GM18867 (cell line): Measurements from ENCODE around the gene HERPUD1.

Experiments
- ATAC-seq: cut with Tn5 transposase; IDR thresholded peaks from one replicate; pipeline ENCODE4 v1.9.1; 2021; ENCODE audit warnings: mild to moderate bottlenecking, moderate library complexity; ENCODE audit not compliant: unreplicated experiment

Gene HERPUD1

GRCh38 chr16:56910654-56911539, 21.0 kb upstream of the HERPUD1 start:
- ATAC-seq: no peak

- peak; percentile 75 for ATAC-seq
These were observed 20.0 kb upstream of the HERPUD1 start for GRCh38 chr16:56911771-56912571.

DNA sequence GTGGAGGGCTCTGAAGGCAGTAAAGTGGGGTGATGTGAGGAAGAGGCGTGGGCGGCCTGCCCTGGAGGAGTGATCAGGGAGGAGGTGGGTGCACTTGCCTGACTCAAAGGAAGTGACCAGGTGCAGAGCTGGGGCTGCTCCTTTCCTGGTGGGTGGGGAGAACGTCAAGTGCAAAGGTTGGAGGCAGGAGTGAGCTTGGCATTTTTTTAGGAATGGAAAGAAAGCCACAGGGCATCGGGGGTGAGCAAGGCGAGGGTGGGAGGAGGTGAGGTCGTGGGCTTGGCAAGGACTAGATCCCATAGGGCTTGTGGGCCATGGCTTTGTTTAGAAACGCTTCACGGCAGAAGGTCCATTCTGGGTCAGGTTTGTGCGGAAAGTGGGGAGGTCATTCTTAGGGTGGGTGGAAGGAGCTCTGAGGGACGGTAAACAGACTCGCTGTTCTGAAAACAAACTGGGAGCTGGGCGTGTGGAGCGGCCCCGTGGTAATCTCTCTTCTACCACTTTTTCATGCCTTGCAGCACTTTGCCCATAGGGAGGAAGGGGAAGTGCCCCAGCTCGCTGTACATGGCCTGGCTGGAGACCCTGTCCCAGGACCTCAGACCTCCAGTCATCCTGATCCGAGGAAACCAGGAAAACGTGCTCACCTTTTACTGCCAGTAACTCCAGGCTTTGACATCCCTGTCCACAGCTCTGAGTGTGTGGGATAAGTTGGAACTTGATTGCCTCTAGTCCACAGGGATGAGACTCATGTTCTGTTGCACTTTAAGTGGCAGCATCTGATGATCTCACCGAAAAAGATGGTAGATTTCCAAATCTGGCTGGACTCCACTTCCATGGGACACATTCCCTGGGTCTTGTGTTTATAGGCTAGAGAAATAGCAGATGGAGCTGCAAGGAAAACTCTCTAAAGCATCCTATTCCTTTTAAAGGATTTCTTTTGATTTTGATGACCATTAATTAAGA, 18.9 kb upstream of the HERPUD1 start:
- no peak for ATAC-seq

GRCh38 chr16:56914896-56915295, 17.0 kb upstream of the HERPUD1 start:
- no peak for ATAC-seq

GRCh38 chr16:56915336-56916119, 16.4 kb upstream of the HERPUD1 start:
- no peak for ATAC-seq

DNA sequence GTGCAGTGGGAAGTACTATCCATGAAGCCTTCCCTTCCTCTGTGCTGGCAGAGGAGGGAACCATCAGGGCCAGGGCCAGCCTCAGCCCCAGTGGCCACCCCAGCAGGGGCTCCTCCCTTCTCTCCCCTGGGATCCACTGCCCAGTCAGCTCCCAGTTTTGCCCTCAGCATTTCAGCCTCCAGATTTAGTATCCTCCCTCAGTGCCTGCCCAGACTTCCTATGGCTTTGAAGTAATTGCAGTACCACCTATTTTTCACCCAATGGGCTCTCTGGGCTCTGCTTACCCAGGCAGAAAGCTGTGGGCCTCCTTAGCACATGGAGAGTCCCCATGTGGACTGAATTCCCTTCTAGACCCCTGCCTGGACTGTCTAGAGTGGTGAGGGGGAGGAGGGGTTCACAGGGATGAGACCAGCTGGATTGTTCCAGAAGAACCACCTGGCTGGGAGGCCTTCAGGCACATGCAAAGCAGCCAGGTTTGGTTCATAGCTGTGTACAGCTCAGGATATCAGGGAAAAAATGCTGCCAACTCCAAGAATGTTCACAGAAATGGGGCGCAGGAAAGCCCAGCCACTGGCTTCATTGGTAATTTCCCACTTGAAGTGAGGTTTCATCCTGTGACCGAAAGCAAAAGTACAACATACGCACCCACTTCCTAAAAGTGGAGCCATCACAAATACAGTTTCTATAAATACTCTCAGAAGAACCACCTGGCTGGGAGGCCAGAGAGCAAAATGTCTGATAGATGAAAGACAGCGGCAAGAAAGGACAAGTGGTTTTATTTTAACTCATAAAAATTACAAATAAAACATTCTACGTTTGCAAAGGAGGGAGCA, 15.2 kb upstream of the HERPUD1 start:
- peak; percentile 77 for ATAC-seq

- ATAC-seq: no peak
These were observed 13.4 kb upstream of the HERPUD1 start for GRCh38 chr16:56918467-56919012.

- no peak for ATAC-seq
These were observed 12.7 kb upstream of the HERPUD1 start for GRCh38 chr16:56919099-56919800.

GRCh38 chr16:56921571-56921970, 10.4 kb upstream of the HERPUD1 start:
- ATAC-seq: no peak

GRCh38 chr16:56923481-56924091, 8.4 kb upstream of the HERPUD1 start:
- ATAC-seq: no peak

GRCh38 chr16:56927471-56927870, 4.5 kb upstream of the HERPUD1 start:
- ATAC-seq: no peak

DNA sequence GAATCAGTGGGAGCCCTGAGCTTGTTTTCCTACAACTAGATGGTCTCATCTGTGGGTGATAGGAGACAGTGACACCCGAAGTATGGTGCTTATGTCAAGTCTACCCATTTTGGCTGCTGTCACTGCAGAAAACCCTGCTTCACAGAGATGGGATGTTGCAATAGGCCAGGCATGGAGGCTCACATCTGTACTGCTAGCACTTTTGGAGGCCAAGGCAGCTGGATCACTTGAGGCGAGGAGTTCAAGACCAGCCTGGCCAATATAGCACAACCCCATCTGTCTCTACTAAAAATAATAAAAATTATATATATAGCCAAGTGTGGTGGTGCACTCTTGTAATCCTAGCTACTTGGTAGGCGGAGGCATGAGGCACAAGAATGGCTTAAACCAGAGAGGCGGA, 2.3 kb upstream of the HERPUD1 start:
- ATAC-seq: no peak

DNA sequence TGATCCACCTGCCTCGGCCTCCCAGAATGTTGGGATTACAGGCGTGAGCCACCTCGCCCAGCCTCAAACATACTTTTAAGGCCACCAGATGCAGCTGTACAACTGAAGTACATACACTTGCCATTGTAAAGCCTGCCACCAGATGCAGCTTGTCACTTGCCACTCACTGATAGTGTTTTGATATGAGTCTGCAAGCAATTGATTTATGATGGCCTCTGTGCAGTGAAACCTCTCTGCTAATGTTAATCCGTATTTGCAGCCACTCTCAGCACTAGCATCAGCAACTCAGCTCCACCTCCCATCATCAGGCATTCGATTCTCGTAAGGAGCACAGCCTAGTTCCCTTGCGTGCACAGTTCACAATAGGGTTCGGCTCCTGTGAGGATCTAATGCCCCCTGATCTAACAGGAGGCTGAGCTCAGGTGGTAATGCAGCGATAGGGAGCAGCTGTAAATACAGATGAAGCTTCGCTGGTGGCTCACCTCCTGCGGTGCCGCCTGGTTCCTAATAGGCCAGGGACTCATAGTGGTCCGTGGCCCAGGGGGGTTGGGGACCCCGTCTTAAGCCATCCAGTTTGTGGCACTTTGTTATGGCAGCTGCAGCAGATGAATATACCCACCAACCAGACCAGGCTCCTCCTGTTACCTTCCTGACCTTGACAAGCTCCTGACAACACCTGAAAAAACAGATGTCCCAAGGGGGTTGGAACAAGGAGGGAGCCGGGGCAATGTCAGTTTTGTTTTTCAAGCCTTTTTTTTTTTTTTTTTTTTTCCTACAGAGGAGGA, 1.3 kb upstream of the HERPUD1 start:
- no peak for ATAC-seq

GRCh38 chr16:56931271-56931891, 561 bp upstream of the HERPUD1 start:
- ATAC-seq: peak; percentile 36

DNA sequence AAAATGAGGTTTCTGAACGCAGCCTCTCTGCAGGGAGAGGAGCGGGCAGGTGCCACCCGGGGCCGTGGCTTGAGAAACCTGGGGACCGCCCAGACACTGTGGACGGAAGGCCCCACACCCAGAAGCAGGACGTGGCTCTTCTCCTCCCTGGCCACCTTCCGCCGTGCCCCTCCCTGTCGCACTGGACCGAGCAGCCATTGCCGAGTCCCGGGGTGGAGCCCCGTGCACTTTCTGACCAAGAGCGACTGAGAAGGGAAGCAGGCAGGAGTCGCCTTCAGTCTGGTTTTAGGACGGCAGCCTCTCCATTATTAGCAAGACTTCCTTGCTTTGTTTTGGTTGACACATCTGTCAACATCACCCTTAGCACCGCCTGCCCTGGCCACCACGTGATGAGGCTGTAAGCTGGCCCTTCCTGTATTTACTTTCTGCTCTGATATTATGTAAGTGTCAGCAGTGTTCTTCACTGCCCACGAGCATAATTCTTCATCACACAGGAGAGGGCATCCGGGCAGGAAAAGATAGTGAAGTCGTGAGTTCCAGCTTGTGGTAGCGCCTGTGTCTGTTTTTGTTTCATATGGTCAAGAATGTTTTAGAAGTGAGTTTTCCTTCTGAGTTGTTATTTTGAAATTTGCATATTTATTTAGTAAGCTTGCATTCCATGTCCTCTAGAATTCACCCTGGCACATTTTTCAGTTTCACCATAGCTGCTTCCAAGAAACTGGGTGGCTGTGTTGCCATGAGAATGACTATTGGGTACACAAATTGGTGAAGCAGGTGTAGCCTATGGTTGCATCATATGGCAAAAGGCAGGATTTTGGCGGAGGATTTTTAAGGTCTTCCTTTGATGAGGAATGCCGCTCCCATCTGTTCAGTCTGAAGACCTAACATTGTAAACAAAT, 1.0 kb downstream of the HERPUD1 start:
- ATAC-seq: peak; percentile 7
